Testis (tissue), 3 donors: Measurements from ENCODE around the gene IFITM10. TPM values are rescaled to one million over a fixed set of nuclear protein-coding genes. Genes with fewer than 3 reads are reported as not detected.

Experiments
- DNase-seq: peaks from one replicate; pipeline ENCODE4 v3.0.0-alpha.2; 2019
- H3K27ac ChIP-seq, 2 donors: fragments of 200-600 bp; sonication (generic); one replicate each; pipeline ENCODE4 v1.5.1; 2019
- H3K27me3 ChIP-seq: fragments of 200-600 bp; sonication (generic); one replicate; pipeline ENCODE4 v1.5.1; 2019
- H3K36me3 ChIP-seq: fragments of 200-600 bp; sonication (generic); one replicate; pipeline ENCODE4 v1.5.1; 2017; ENCODE audit warnings: low read depth; ENCODE audit errors: missing control alignments
- H3K4me1 ChIP-seq: fragments of 200-600 bp; sonication (generic); one replicate; pipeline ENCODE4 v1.5.1; 2019
- H3K4me3 ChIP-seq, 2 donors: fragments of 200-600 bp; sonication (generic); one replicate each; pipeline ENCODE4 v1.5.1; 2017 to 2019
- H3K9me3 ChIP-seq: fragments of 200-600 bp; sonication (generic); one replicate; pipeline ENCODE4 v1.5.1; 2017
- POLR2A ChIP-seq: fragments of 450-650 bp; IDR thresholded peaks from one replicate; pipeline ENCODE4 v1.6.1; 2017; ENCODE audit warnings: antibody characterized with exemption, mild to moderate bottlenecking, moderate library complexity
- WGBS, 2 donors: methylation state at CpG; one replicate each; pipeline ENCODE4 v1.1.5; 2018; 5-methylcytosine and 5-hydroxymethylcytosine counted together
- intact Hi-C: fragments of 100-400 bp; cut with DNase I; formaldehyde crosslinking; loops from one replicate; pipeline ENCODE4 v1.15.1; 2023; ENCODE audit warnings: low total_unique reads
- polyA plus RNA-seq: library from polyadenylated mRNA; stranded (reverse); fragments of 350-450 nt; fragmentation: Illumina TruSeq; extraction: RNeasy Lipid Tissue Mini Kit (QIAGEN cat#74804); gene quantifications from one replicate; pipeline ENCODE4 v1.2.3, GENCODE V29; 2014; ENCODE audit warnings: low read depth, low replicate concordance; ENCODE audit not compliant: insufficient read depth
- total RNA-seq, 2 donors: library from RNA; depleted of rRNA; stranded (reverse); fragments of >200 nt; gene quantifications; one replicate each; pipeline ENCODE4 v1.2.3, GENCODE V29; 2016
- TF ChIP-seq, protein P1 (sequence below), 3 experiments: fragments of 450-650 bp in 2 of 3; fragments of 200-600 bp in 1 of 3; sonication (generic) in 1 of 3; IDR thresholded peaks; one replicate each; pipeline ENCODE4 v1.5.1; 2016 to 2019; ENCODE audit warnings: antibody characterized with exemption in 3 of 3, mild to moderate bottlenecking in 2 of 3, moderate library complexity in 1 of 3

The IFITM10 gene
- total and polyA plus RNA-seq, 3 donors from 2014 or later, result 2.6 to 9.6 (median 6.0) TPM

DNA sequence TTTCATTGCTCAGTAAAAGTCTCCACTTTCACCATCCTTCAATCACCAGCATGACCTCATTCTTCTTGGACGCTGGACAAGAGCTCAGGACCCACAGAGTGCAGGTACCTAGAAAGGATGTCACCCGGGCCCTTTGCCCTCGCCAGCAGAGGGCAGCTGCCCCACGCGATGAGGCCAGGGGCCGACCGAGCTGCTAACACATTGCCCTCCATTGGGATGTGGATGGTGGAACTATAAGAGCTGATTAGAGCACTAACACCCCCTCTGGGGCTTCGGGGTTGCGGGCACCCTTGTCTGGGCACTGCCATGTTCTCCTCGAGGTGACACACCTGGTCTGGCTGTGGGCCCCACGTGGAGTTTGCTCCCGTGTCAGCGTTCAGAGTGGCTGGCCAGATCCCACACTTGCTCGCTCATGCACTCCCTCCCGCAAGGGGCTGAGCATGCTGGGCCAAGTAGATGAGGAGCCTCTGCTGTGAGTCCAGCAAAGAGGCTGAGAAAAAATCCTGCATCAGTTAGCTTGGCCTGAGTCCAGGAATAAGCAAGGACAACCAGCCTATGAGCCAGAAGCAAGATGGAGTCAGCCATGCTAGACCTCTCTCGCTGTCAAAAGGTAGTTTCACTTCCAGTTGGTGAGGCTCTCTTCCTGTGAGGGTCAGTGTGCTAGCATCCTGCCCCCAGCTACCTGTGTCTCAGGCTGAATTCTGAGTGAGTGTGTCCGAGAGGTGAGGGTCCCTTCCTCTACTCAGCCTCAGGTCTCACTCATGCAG, 43.6 kb downstream of the IFITM10 start:
- DNase-seq, result no peak
- 81 to 89% methylated on average over 11 to 17 of the region's 17 CpGs for WGBS, 2 donors
- no peak overlapping the region for H3K27ac ChIP-seq
- TF ChIP-seq, protein P1, sequence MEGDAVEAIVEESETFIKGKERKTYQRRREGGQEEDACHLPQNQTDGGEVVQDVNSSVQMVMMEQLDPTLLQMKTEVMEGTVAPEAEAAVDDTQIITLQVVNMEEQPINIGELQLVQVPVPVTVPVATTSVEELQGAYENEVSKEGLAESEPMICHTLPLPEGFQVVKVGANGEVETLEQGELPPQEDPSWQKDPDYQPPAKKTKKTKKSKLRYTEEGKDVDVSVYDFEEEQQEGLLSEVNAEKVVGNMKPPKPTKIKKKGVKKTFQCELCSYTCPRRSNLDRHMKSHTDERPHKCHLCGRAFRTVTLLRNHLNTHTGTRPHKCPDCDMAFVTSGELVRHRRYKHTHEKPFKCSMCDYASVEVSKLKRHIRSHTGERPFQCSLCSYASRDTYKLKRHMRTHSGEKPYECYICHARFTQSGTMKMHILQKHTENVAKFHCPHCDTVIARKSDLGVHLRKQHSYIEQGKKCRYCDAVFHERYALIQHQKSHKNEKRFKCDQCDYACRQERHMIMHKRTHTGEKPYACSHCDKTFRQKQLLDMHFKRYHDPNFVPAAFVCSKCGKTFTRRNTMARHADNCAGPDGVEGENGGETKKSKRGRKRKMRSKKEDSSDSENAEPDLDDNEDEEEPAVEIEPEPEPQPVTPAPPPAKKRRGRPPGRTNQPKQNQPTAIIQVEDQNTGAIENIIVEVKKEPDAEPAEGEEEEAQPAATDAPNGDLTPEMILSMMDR (IDR thresholded peaks at IDR 0.05), result no peak
- no peak for TF ChIP-seq POLR2A
- H3K36me3 ChIP-seq, result no peaks in the 10 kb centered on the region
- intact Hi-C loops, result no loop called here
- H3K4me1 ChIP-seq, result no peaks in the 10 kb centered on the region
- H3K4me3 ChIP-seq, result no peak overlapping the region
- no peaks in the 10 kb centered on the region for H3K9me3 ChIP-seq
- no peaks in the 10 kb centered on the region for H3K27me3 ChIP-seq

DNA sequence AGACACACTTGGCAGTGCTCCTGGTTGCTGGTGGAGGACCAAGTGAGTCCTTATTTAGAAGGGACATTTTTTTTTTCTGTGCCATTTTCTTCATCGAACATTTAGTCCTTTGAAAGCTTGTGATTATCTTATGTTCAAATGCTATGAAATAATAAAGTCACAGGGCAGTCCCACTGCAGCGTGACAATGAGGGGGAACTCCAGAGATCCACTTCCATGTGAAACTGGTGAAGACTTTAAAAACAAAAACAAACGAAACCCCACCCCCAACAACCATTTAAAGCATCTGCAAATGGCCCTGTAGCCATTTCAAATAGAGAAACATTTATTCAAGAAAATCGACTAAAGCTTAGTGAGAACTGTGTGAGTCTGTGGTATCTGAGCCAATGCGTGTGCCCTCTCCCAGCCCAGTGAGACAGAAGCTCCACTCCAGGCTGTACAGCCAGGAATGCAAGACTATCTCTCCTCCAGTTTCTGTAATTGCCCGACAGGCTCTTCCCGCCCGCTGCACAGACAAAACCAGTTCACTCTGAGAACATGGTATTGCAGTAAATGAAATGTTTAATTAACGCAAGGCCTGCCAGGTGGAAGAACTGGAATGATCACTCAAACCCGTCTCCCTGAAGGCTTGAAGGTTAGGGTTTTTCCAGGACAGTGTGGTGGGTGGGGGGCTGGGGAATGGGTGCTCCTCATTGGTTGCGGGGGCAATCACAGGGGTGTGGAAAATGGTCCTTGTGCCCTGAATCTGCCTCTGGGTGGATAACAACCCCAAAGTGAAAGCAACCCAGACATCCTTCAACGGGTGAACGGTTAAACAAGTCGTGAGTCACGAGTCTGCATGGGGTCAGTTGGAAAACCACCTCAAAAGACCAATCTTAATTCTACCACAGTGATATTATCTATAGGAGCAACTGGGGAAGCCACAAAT, 45.0 kb downstream of the IFITM10 start:
- no peak for TF ChIP-seq POLR2A
- TF ChIP-seq, protein P1 (IDR thresholded peaks at IDR 0.05), result no peak
- no peaks in the 10 kb centered on the region for H3K36me3 ChIP-seq
- intact Hi-C loops, result no loop called here
- H3K27me3 ChIP-seq, result no peaks in the 10 kb centered on the region
- H3K9me3 ChIP-seq, result no peaks in the 10 kb centered on the region
- 77 to 81% methylated on average over 15 of the region's 15 CpGs for WGBS, 2 donors
- no peak overlapping the region for H3K4me3 ChIP-seq
- H3K4me1 ChIP-seq, result no peaks in the 10 kb centered on the region
- DNase-seq, result no peak
- no peak overlapping the region for H3K27ac ChIP-seq

DNA sequence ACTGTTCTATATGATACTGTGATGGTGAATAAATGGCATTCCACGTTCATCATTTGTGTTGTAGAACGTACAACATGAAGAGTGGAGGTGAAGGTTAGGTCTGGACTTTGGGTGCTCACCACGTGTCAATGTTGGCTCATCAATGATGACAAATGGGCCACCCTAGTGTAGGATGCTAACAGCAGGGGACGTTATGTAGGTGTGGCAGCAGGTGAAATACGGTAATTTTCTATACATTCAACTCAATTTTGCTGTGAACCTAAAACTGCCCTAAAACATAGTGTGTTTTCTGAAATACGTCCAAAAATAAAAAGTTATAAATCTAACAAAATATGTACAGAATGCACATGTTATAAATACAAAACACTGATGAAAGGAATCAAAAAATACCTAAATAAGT, 47.2 kb downstream of the IFITM10 start:
- DNase-seq, result no peak

DNA sequence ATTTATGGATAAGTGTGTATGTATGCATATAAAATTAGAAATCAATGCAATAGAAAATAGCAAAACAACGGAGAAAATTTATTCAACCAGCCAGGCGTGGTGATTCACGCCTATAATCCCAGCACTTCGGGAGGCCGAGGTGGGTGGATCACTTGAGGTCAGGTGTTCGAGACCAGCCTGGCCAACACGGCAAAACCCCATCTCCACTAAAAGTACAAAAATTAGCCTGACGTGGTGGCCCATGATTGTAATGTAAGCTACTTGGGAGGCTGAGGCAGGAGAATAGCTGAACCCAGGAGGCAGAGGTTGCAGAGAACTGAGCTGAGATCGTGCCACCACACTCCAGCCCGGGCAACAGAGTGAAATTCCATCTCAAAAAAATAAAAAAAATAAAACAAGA, 47.9 kb downstream of the IFITM10 start:
- Histone ChIP-seq H3K36me3 (no peaks in the 10 kb centered on the region), H3K27ac (no peak overlapping the region), H3K4me1 (no peaks in the 10 kb centered on the region), H3K27me3 (no peaks in the 10 kb centered on the region), H3K9me3 (no peaks in the 10 kb centered on the region), H3K4me3 (no peak overlapping the region)
- TF ChIP-seq, protein P1 (IDR thresholded peaks at IDR 0.05), result no peak
- TF ChIP-seq POLR2A, result no peak
- no peak for DNase-seq
- 90 to 97% methylated on average over 10 of the region's 10 CpGs for WGBS, 2 donors
- intact Hi-C loops, result no loop called here

More for the DNA sequence above, 47.2 kb downstream of the IFITM10 start:
- Histone ChIP-seq H3K27me3 (no peaks in the 10 kb centered on the region), H3K4me1 (no peaks in the 10 kb centered on the region), H3K36me3 (no peaks in the 10 kb centered on the region), H3K27ac (no peak overlapping the region), H3K9me3 (no peaks in the 10 kb centered on the region), H3K4me3 (no peak overlapping the region)
- 92 to 95% methylated on average over 6 of the region's 6 CpGs for WGBS, 2 donors
- TF ChIP-seq, protein P1 (IDR thresholded peaks at IDR 0.05), result no peak
- no peak for TF ChIP-seq POLR2A
- intact Hi-C loops, result no loop called here
